ENCODE data around the gene SLC35E4. TPM values are rescaled to one million over a fixed set of nuclear protein-coding genes. Genes with fewer than 3 reads are reported as not detected.

SLC35E4 gene
- total RNA-seq, 1 donor from 2014 or later: 0.33 TPM

- DNase-seq (ENCODE audit: low spot score) (no peak), ATAC-seq (no peak)
Observed at GRCh38 chr22:30681831-30682230, 46.2 kb downstream of the SLC35E4 start.

- no peak for DNase-seq (ENCODE audit: low spot score)
- no peak for ATAC-seq
Observed at GRCh38 chr22:30685178-30685577, 49.6 kb downstream of the SLC35E4 start.

GRCh38 chr22:30687358-30687757 lies 51.8 kb downstream of the SLC35E4 start:
- ATAC-seq: no peak

GRCh38 chr22:30689622-30690021 lies 54.0 kb downstream of the SLC35E4 start:
- ATAC-seq (no peak), DNase-seq (ENCODE audit: low spot score) (no peak)

More at GRCh38 chr22:30687358-30687757, 51.8 kb downstream of the SLC35E4 start:
- no peak for DNase-seq (ENCODE audit: low spot score)

- DNase-seq (ENCODE audit: low spot score): no peak
- no peak for ATAC-seq
Observed at GRCh38 chr22:30691204-30691603, 55.6 kb downstream of the SLC35E4 start.

GRCh38 chr22:30694171-30694639 lies 58.6 kb downstream of the SLC35E4 start:
- DNase-seq (ENCODE audit: low spot score) (peak; percentile 76), ATAC-seq (peak; percentile 83)

- peak; percentile 61 for DNase-seq (ENCODE audit: low spot score)
- peak; percentile 79 for ATAC-seq
Observed at GRCh38 chr22:30694640-30695350, 59.2 kb downstream of the SLC35E4 start, which contains the start of gene OSBP2. Gene OSBP2 (plus strand): TSS chr22:30694874. CDS start chr22:30694910, 36 bp downstream.

- peak; percentile 47 for DNase-seq (ENCODE audit: low spot score)
- ATAC-seq: no peak
Observed at GRCh38 chr22:30695351-30695851, 59.8 kb downstream of the SLC35E4 start.

GRCh38 chr22:30695871-30696655 lies 60.5 kb downstream of the SLC35E4 start:
- ATAC-seq (no peak), DNase-seq (ENCODE audit: low spot score) (no peak)

Other genes starting within 250 kb of the SLC35E4 start
- 8.7 TPM for gene RNF215, start 248.4 kb upstream of the SLC35E4 start, total RNA-seq
- gene SEC14L2, start 238.8 kb upstream of the SLC35E4 start, total RNA-seq: 252 TPM
- gene MTFP1, start 210.0 kb upstream of the SLC35E4 start, total RNA-seq: 6.3 TPM
- gene SEC14L3, start 163.8 kb upstream of the SLC35E4 start, total RNA-seq: 0.60 TPM
- gene SEC14L4, start 130.1 kb upstream of the SLC35E4 start, total RNA-seq: 29.1 TPM
- 0.08 TPM for gene SEC14L6, start 89.0 kb upstream of the SLC35E4 start, total RNA-seq
- gene GAL3ST1, start 61.1 kb upstream of the SLC35E4 start, total RNA-seq: 1.4 TPM
- gene PES1, start 43.9 kb upstream of the SLC35E4 start, total RNA-seq: 22.4 TPM
- gene TCN2, start 28.6 kb upstream of the SLC35E4 start, total RNA-seq: 12.3 TPM
- 0.70 TPM for gene DUSP18, start 32.1 kb downstream of the SLC35E4 start, total RNA-seq
- 0.63 TPM for gene OSBP2, start 59.1 kb downstream of the SLC35E4 start, total RNA-seq

Measured in left lobe of liver (tissue), 2 donors.